ENCODE measurements around the gene PROB1. TPM values are rescaled to one million over a fixed set of nuclear protein-coding genes. Genes with fewer than 3 reads are reported as not detected.

The PROB1 gene
- total RNA-seq, 2 donors from 2014 or later, result 1.9 to 4.9 TPM

- no peak for TF ChIP-seq CTCF (IDR thresholded peaks at IDR 0.05)
- H3K9me3 ChIP-seq, result no peaks in the 10 kb centered on the region
- ATAC-seq (ENCODE audit: insufficient number of reproducible peaks, low FRiP score, low read depth), result no peak
- no peaks in the 10 kb centered on the region for H3K36me3 ChIP-seq
- DNase-seq (ENCODE audit: low spot score), result no peak
- no peaks in the 10 kb centered on the region for H3K4me1 ChIP-seq (ENCODE audit: control insufficient read depth in 1 of 2, low read depth in 2 of 2)
- no peak overlapping the region for H3K27ac ChIP-seq
- no peaks in the 10 kb centered on the region for H3K27me3 ChIP-seq (replicated peaks; ENCODE audit: insufficient read depth)
- H3K4me3 ChIP-seq, result no peak overlapping the region
These were observed 16.0 kb downstream of the PROB1 start for GRCh38 chr5:139378941-139379361.

- no peak for DNase-seq (ENCODE audit: low spot score)
These were observed 16.6 kb downstream of the PROB1 start for GRCh38 chr5:139378101-139378825.

GRCh38 chr5:139377226-139377625 lies 17.7 kb downstream of the PROB1 start:
- Histone ChIP-seq H3K9me3 (no peaks in the 10 kb centered on the region), H3K27me3 (replicated peaks; ENCODE audit: insufficient read depth) (no peaks in the 10 kb centered on the region), H3K27ac (no peak overlapping the region), H3K4me3 (no peak overlapping the region), H3K36me3 (peaks cover under 1% of the 10 kb centered on the region), H3K4me1 (ENCODE audit: control insufficient read depth in 1 of 2, low read depth in 2 of 2) (peaks cover 0 to 7% of the 10 kb centered on the region in 2 donors)
- ATAC-seq (ENCODE audit: insufficient number of reproducible peaks, low FRiP score, low read depth) (no peak), DNase-seq (ENCODE audit: low spot score) (no peak)
- TF ChIP-seq CTCF (IDR thresholded peaks at IDR 0.05), result no peak

More at GRCh38 chr5:139378101-139378825, 16.6 kb downstream of the PROB1 start:
- no peak overlapping the region for H3K4me3 ChIP-seq
- TF ChIP-seq CTCF (IDR thresholded peaks at IDR 0.05), result no peak
- no peaks in the 10 kb centered on the region for H3K27me3 ChIP-seq (replicated peaks; ENCODE audit: insufficient read depth)
- no peaks in the 10 kb centered on the region for H3K9me3 ChIP-seq
- no peak for ATAC-seq (ENCODE audit: insufficient number of reproducible peaks, low FRiP score, low read depth)
- no peak overlapping the region for H3K27ac ChIP-seq
- H3K4me1 ChIP-seq (ENCODE audit: control insufficient read depth in 1 of 2, low read depth in 2 of 2), result peaks cover 0 to 7% of the 10 kb centered on the region in 2 donors
- H3K36me3 ChIP-seq, result no peaks in the 10 kb centered on the region

GRCh38 chr5:139376364-139376763 lies 18.5 kb downstream of the PROB1 start:
- DNase-seq (ENCODE audit: low spot score), result no peak
- ATAC-seq (ENCODE audit: insufficient number of reproducible peaks, low FRiP score, low read depth), result no peak
- Histone ChIP-seq H3K4me1 (ENCODE audit: control insufficient read depth in 1 of 2, low read depth in 2 of 2) (peaks cover 0 to 7% of the 10 kb centered on the region in 2 donors), H3K27me3 (replicated peaks; ENCODE audit: insufficient read depth) (no peaks in the 10 kb centered on the region), H3K36me3 (peaks cover 6% of the 10 kb centered on the region), H3K9me3 (no peaks in the 10 kb centered on the region), H3K27ac (no peak overlapping the region), H3K4me3 (no peak overlapping the region)
- TF ChIP-seq CTCF (IDR thresholded peaks at IDR 0.05), result no peak

- Histone ChIP-seq H3K36me3 (peaks cover 16% of the 10 kb centered on the region), H3K4me3 (no peak overlapping the region), H3K27ac (no peak overlapping the region), H3K27me3 (replicated peaks; ENCODE audit: insufficient read depth) (no peaks in the 10 kb centered on the region), H3K9me3 (no peaks in the 10 kb centered on the region), H3K4me1 (ENCODE audit: control insufficient read depth in 1 of 2, low read depth in 2 of 2) (peaks cover 0 to 7% of the 10 kb centered on the region in 2 donors)
- DNase-seq (ENCODE audit: low spot score) (no peak), ATAC-seq (ENCODE audit: insufficient number of reproducible peaks, low FRiP score, low read depth) (no peak)
- TF ChIP-seq CTCF (IDR thresholded peaks at IDR 0.05), result no peak
These were observed 20.0 kb downstream of the PROB1 start for GRCh38 chr5:139374909-139375308.

All from thoracic aorta (tissue), 2 donors.